Panc1 (cell line): ENCODE data around the gene SERTAD3. TPM values are rescaled to one million over a fixed set of nuclear protein-coding genes. Genes with fewer than 3 reads are reported as not detected.

ENCODE experiments used
- ATAC-seq: fragments of 200-7000 bp; cut with Tn5 transposase; 2 replicates; pipeline ENCODE4 v1.9.1; 2020; ENCODE audit warnings: mild to moderate bottlenecking, moderate library complexity
- BruUV-seq: library from RNA; stranded (reverse); fragments of 400-500 nt; replicated peaks from 2 replicates; lab custom pipeline; 2021; lab: Mats Ljungman, UMichigan
- CTCF ChIA-PET: fragments of 300-600 bp; sonication (Branson Sonifier 250); formaldehyde crosslinking; loops from one replicate; lab custom pipeline; 2022; ENCODE audit warnings: antibody characterized with exemption; lab: Charles Lee
- POLR2A ChIA-PET: fragments of 300-600 bp; sonication (Branson Sonifier 250); formaldehyde crosslinking; loops from one replicate; lab custom pipeline; 2022; ENCODE audit warnings: antibody characterized with exemption; lab: Charles Lee
- DNase-seq: peaks from one replicate; pipeline ENCODE4 v3.0.0-alpha.2; 2010; ENCODE audit warnings: low read depth, low spot score
- H3K27ac ChIP-seq: 2 replicates; pipeline ENCODE4 v1.5.1; 2011; ENCODE audit warnings: mild to moderate bottlenecking, low read length, inconsistent platforms
- H3K27me3 ChIP-seq: fragments of 200-500 bp; sonication (Bioruptor generic); 2 replicates; pipeline ENCODE4 v1.6.0; 2014; ENCODE audit warnings: low read length, inconsistent platforms; ENCODE audit not compliant: control insufficient read depth, insufficient read depth
- H3K36me3 ChIP-seq: fragments of 200-500 bp; sonication (Bioruptor generic); 2 replicates; pipeline ENCODE4 v1.5.1; 2014; ENCODE audit warnings: inconsistent platforms, mild to moderate bottlenecking, low read length, moderate library complexity; ENCODE audit not compliant: control insufficient read depth, insufficient read depth
- H3K4me1 ChIP-seq: 2 replicates; pipeline ENCODE4 v1.5.1; 2011; ENCODE audit warnings: inconsistent platforms, mild to moderate bottlenecking, low read length, moderate library complexity; ENCODE audit not compliant: control insufficient read depth, insufficient read depth
- H3K4me3 ChIP-seq, 2 experiments: 2 replicates each; pipeline ENCODE4 v1.5.1; 2011 to 2012; ENCODE audit warnings: low read depth in 2 of 2, low read length in 2 of 2, mild to moderate bottlenecking in 2 of 2, inconsistent platforms in 1 of 2, moderate library complexity in 1 of 2
- H3K9me3 ChIP-seq: fragments of 200-500 bp; sonication (Bioruptor generic); 2 replicates; pipeline ENCODE4 v1.5.1; 2014; ENCODE audit warnings: low read depth, mild to moderate bottlenecking, inconsistent platforms, low read length, moderate library complexity; ENCODE audit not compliant: control insufficient read depth, insufficient read depth
- CTCF ChIP-seq: fragments of 450-650 bp; IDR thresholded peaks from 2 replicates; pipeline ENCODE4 v1.5.1; 2017; ENCODE audit warnings: mild to moderate bottlenecking
- POLR2AphosphoS5 ChIP-seq: IDR thresholded peaks from 2 replicates; pipeline ENCODE4 v1.6.1; 2012; ENCODE audit warnings: mild to moderate bottlenecking, low read depth, low read length, moderate library complexity
- REST ChIP-seq, 2 experiments: IDR thresholded peaks; 2 replicates each; pipeline ENCODE4 v1.6.1; 2011 to 2012; ENCODE audit warnings: low read depth in 2 of 2, control low read depth in 1 of 2, low read length in 1 of 2, mild to moderate bottlenecking in 1 of 2, moderate library complexity in 1 of 2; ENCODE audit not compliant: insufficient read depth in 1 of 2
- SIN3A ChIP-seq: IDR thresholded peaks from 2 replicates; pipeline ENCODE4 v1.6.1; 2012; ENCODE audit warnings: low read depth, mild to moderate bottlenecking, low read length, moderate library complexity, borderline replicate concordance; ENCODE audit not compliant: insufficient read depth
- TCF7L2 ChIP-seq: IDR thresholded peaks from 2 replicates; pipeline ENCODE4 v1.6.1; 2011; ENCODE audit warnings: mild to moderate bottlenecking, low read depth, low read length, inconsistent platforms
- in situ Hi-C: cut with HindIII; loops from 2 replicates; pipeline ENCODE4 v1.10.0; 2016; ENCODE audit warnings: low sequenced_read_pairs, low pct_unique_long_range_greater_than_20kb
- intact Hi-C: fragments of 100-400 bp; cut with micrococcal nuclease; formaldehyde crosslinking; loops from one replicate; pipeline ENCODE4 v1.10.0; 2022; ENCODE audit not compliant: unreplicated experiment
- total RNA-seq: library from RNA; stranded (reverse); gene quantifications from one replicate; pipeline ENCODE4 v1.2.1, GENCODE V29; 2021; ENCODE audit not compliant: unreplicated experiment

Gene SERTAD3
- total RNA-seq, 1 experiment from 2014 or later, result 35.7 TPM

- DNase-seq (no peak), ATAC-seq (peak; percentile 83)
- intact Hi-C loops, result no loop called here
- H3K27ac ChIP-seq, result peak overlapping the region; percentile 92
- no peaks in the 10 kb centered on the region for H3K9me3 ChIP-seq
- CTCF ChIA-PET, result interaction anchor here (0.5 to 0.7 kb wide), 5 partner anchors 28 to 188 kb away, joined by 3 to 5 read pairs (median 4); no protein-coding TSS in a partner anchor
- H3K27me3 ChIP-seq, result no peaks in the 10 kb centered on the region
- 0 out of 4 replicates have a peak, but pooled peaks of 1 of the 2 experiments have one; percentile 23 for TF ChIP-seq REST (IDR thresholded peaks at IDR 0.05; ENCODE audit: insufficient read depth in 1 of 2, low read depth in 2 of 2, low read length in 1 of 2)
- TF ChIP-seq SIN3A, result peak; percentile 70; the same call in 1 of the 2 replicates
- TF ChIP-seq CTCF, result peak; percentile 95
- TF ChIP-seq TCF7L2, result no peak
- peak; percentile 83 for TF ChIP-seq POLR2AphosphoS5
- in situ Hi-C loops, result no loop called here
- BruUV-seq, result TSS peak; percentile 95
- H3K36me3 ChIP-seq, result peaks cover 4% of the 10 kb centered on the region; the same call in 1 of the 2 replicates
- POLR2A ChIA-PET, result interaction anchor here (0.7 to 0.8 kb wide), 2 partner anchors 184 to 264 kb away, joined by 7 to 11 read pairs; no protein-coding TSS in a partner anchor
- H3K4me3 ChIP-seq, result peak overlapping the region; percentile 53 to 64
- peaks cover 36% of the 10 kb centered on the region for H3K4me1 ChIP-seq
Observed at GRCh38 chr19:40420766-40421765, 23.1 kb downstream of the SERTAD3 start.

GRCh38 chr19:40420451-40420765 lies 23.7 kb downstream of the SERTAD3 start:
- no peak for DNase-seq
- Histone ChIP-seq H3K4me1 (peaks cover 36% of the 10 kb centered on the region), H3K9me3 (no peaks in the 10 kb centered on the region), H3K4me3 (peak overlapping the region; percentile 53 to 64), H3K27me3 (no peaks in the 10 kb centered on the region), H3K36me3 (peaks cover 4% of the 10 kb centered on the region; the same call in 1 of the 2 replicates), H3K27ac (peak overlapping the region; percentile 92)
- intact Hi-C loops (no loop called here), in situ Hi-C loops (no loop called here)
- no peak for ATAC-seq
- no peak for TF ChIP-seq REST (IDR thresholded peaks at IDR 0.05; ENCODE audit: insufficient read depth in 1 of 2, low read depth in 2 of 2, low read length in 1 of 2)
- TF ChIP-seq SIN3A, result no peak
- TF ChIP-seq TCF7L2, result no peak
- TF ChIP-seq CTCF, result no peak
- no peak for TF ChIP-seq POLR2AphosphoS5
- ChIA-PET CTCF (interaction anchor here (0.6 to 0.7 kb wide), 4 partner anchors 28 to 189 kb away, joined by 3 to 5 read pairs (median 4); no protein-coding TSS in a partner anchor), POLR2A (interaction anchor here (0.7 to 0.8 kb wide), 2 partner anchors 185 to 263 kb away, joined by 7 to 11 read pairs; no protein-coding TSS in a partner anchor)
- BruUV-seq, result no TSS peak
